Measurements from ENCODE around the gene RAPGEF4. TPM values are rescaled to one million over a fixed set of nuclear protein-coding genes. Genes with fewer than 3 reads are reported as not detected.

The RAPGEF4 gene
- total RNA-seq, 1 experiment from 2014 or later, result 1.4 TPM

DNA sequence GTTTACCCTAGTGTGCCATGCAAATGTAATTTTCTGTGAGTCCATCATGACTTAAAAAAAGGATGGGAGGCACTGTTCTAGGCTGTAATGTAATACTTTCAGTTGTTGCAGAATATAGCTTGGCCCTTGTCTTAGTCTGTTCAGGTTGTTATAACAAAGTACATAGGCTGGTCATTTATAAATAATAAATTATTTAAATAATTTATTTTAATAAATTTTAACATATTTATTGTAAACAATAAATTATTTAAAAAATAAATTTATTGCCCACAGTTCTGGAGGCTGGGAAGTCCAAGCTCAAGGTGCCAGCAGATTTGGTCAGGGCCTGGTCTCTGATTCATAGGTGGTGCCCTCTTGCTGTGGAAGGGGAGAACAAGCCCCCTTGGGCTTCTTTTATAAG lies 35.2 kb downstream of the RAPGEF4 start:
- H3K79me2 ChIP-seq (ENCODE audit: insufficient read depth, low read length), result no peaks in the 10 kb centered on the region
- no peaks in the 10 kb centered on the region for H3K79me1 ChIP-seq (ENCODE audit: insufficient read depth, low read depth, low read length, poor library complexity, severe bottlenecking)
- H3K9ac ChIP-seq (ENCODE audit: extremely low read depth, insufficient read length, low read length), result no peak overlapping the region
- no peak overlapping the region for H3T11ph ChIP-seq (ENCODE audit: low read length)
- no peak for DNase-seq
- no peak overlapping the region for H3K27ac ChIP-seq (ENCODE audit: insufficient read length, low read depth, low read length)
- no peak overlapping the region for H3K56ac ChIP-seq (ENCODE audit: insufficient read length, low read depth, low read length)
- H3K18ac ChIP-seq (ENCODE audit: insufficient read length, low read depth, low read length), result no peak overlapping the region
- no peak overlapping the region for H2AK5ac ChIP-seq (ENCODE audit: insufficient read length, low read length)
- H3K9me3 Mint-ChIP-seq, result no peaks in the 10 kb centered on the region
- no peak overlapping the region for H2BK120ac ChIP-seq (ENCODE audit: low read depth, low read length, poor library complexity, severe bottlenecking)
- H4K20me1 ChIP-seq (ENCODE audit: control insufficient read depth, insufficient read depth, insufficient read length), result no peaks in the 10 kb centered on the region
- H3K9me3 ChIP-seq (ENCODE audit: control insufficient read depth, low read depth, low read length), result no peaks in the 10 kb centered on the region
- no peak overlapping the region for H2BK20ac ChIP-seq (ENCODE audit: low read depth, low read length, poor library complexity, severe bottlenecking)
- no peak overlapping the region for H3K4me2 ChIP-seq (ENCODE audit: insufficient read depth, insufficient read length, low read length)
- no peak overlapping the region for H3K14ac ChIP-seq (ENCODE audit: insufficient read depth, low read length)
- no peak overlapping the region for H4K5ac ChIP-seq (ENCODE audit: insufficient read length, low read depth, low read length)
- no peak overlapping the region for H4K8ac ChIP-seq (replicated peaks; ENCODE audit: insufficient read length, low read depth, low read length)
- no peak overlapping the region for H3K27ac Mint-ChIP-seq
- H2AFZ ChIP-seq (ENCODE audit: low read length), result no peak overlapping the region
- no peak overlapping the region for H2BK12ac ChIP-seq (ENCODE audit: insufficient read length, low read depth, low read length)
- no peak overlapping the region for H3K4ac ChIP-seq (ENCODE audit: low read depth, low read length)
- no peaks in the 10 kb centered on the region for H3K36me3 Mint-ChIP-seq (ENCODE audit: insufficient read depth in 1 of 3, low read depth in 3 of 3)
- no peaks in the 10 kb centered on the region for H3K23me2 ChIP-seq (ENCODE audit: insufficient read length, low read depth, low read length, poor library complexity, severe bottlenecking)
- H3K23ac ChIP-seq (ENCODE audit: insufficient read length, low read depth, low read length), result no peak overlapping the region
- no peaks in the 10 kb centered on the region; the same call in 1 of the 2 replicates for H3K27me3 Mint-ChIP-seq (ENCODE audit: low read depth)
- no peak overlapping the region for H2BK15ac ChIP-seq (ENCODE audit: low read depth, low read length)
- peaks cover 0 to 6% of the 10 kb centered on the region in 2 experiments; a peak in 1 of 4 replicates for H3K4me1 Mint-ChIP-seq
- H4K91ac ChIP-seq (ENCODE audit: insufficient read length, low read depth, low read length), result no peak overlapping the region
- H3K4me1 ChIP-seq (ENCODE audit: insufficient read depth, low read length), result no peaks in the 10 kb centered on the region
- H3K27me3 ChIP-seq (ENCODE audit: insufficient read depth, low read length), result no peaks in the 10 kb centered on the region
- no peak overlapping the region for H2BK5ac ChIP-seq (ENCODE audit: insufficient read length, low read length)
- no peak overlapping the region for H3K4me3 Mint-ChIP-seq
- TF ChIP-seq, protein P1, sequence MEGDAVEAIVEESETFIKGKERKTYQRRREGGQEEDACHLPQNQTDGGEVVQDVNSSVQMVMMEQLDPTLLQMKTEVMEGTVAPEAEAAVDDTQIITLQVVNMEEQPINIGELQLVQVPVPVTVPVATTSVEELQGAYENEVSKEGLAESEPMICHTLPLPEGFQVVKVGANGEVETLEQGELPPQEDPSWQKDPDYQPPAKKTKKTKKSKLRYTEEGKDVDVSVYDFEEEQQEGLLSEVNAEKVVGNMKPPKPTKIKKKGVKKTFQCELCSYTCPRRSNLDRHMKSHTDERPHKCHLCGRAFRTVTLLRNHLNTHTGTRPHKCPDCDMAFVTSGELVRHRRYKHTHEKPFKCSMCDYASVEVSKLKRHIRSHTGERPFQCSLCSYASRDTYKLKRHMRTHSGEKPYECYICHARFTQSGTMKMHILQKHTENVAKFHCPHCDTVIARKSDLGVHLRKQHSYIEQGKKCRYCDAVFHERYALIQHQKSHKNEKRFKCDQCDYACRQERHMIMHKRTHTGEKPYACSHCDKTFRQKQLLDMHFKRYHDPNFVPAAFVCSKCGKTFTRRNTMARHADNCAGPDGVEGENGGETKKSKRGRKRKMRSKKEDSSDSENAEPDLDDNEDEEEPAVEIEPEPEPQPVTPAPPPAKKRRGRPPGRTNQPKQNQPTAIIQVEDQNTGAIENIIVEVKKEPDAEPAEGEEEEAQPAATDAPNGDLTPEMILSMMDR (conservative IDR thresholded peaks at IDR 0.05), result no peak; the same call in 2 of the 3 replicates
